Mucosa of descending colon (tissue), 3 donors: ENCODE data around the gene ZCCHC8. TPM values are rescaled to one million over a fixed set of nuclear protein-coding genes. Genes with fewer than 3 reads are reported as not detected.

Source experiments
- ATAC-seq: fragments of 200-7000 bp; cut with Tn5 transposase; one replicate; pipeline ENCODE4 v1.9.1; 2020; ENCODE audit warnings: mild to moderate bottlenecking, moderate library complexity
- DNase-seq, 3 donors: peaks; one replicate each; pipeline ENCODE4 v3.0.0-alpha.2; 2020
- H3K36me3 ChIP-seq: fragments of 200-600 bp; one replicate; pipeline ENCODE4 v1.8.0; 2021; ENCODE audit warnings: low read depth, mild to moderate bottlenecking
- H3K4me1 ChIP-seq: fragments of 200-600 bp; one replicate; pipeline ENCODE4 v1.8.0; 2021; ENCODE audit warnings: low read depth, mild to moderate bottlenecking
- H3K4me3 ChIP-seq: fragments of 200-600 bp; one replicate; pipeline ENCODE4 v1.8.0; 2021; ENCODE audit warnings: mild to moderate bottlenecking
- H3K9me3 ChIP-seq: fragments of 200-600 bp; one replicate; pipeline ENCODE4 v1.8.0; 2021; ENCODE audit warnings: mild to moderate bottlenecking
- CTCF ChIP-seq: fragments of 200-600 bp; IDR thresholded peaks from one replicate; pipeline ENCODE4 v1.8.0; 2022; ENCODE audit warnings: antibody characterized with exemption, mild to moderate bottlenecking
- intact Hi-C, 2 donors: fragments of 100-400 bp; cut with DNase I in 1 of 2; cut with micrococcal nuclease in 1 of 2; formaldehyde crosslinking; loops; one replicate each; pipeline versions ENCODE4 v1.11.0 to v1.11.1; 2022; cut with DNase I, micrococcal nuclease
- total RNA-seq, 3 donors: library from RNA; stranded (reverse); fragmentation: NEBNext Ultra II Directional in 2 of 3; extraction: Animal tissue kit (Norgen Biotek cat#: 25700) in 2 of 3; gene quantifications; one replicate each; pipeline versions ENCODE4 v1.2.1 to v1.2.4, GENCODE V29; 2021 to 2023
- donor health status: DM: no; HTN: no; CAD: no; lungs with moderate emphysema.
- donor health status: DM: no; HTN: no; CAD: no.
- donor health status: DM: no; HTN: yes; CAD: no.

ZCCHC8 gene
- total RNA-seq, 3 donors from 2014 or later, result 19.8 to 24.8 (median 23.1) TPM

GRCh38 chr12:122526683-122527477 is 26.1 kb upstream of the ZCCHC8 start, which contains the start of the genes KNTC1 and RSRC2:
KNTC1 (plus strand) TSS chr12:122527249; CDS start chr12:122530064, 2,815 bp downstream.
RSRC2 (minus strand) TSS chr12:122526936; CDS start chr12:122526853, 83 bp downstream.
- no peaks in the 10 kb centered on the region for H3K9me3 ChIP-seq
- DNase-seq, result peak; percentile 94 to 100 (median 97)
- intact Hi-C loops, result no loop called here
- H3K36me3 ChIP-seq, result peaks cover 4% of the 10 kb centered on the region
- H3K4me3 ChIP-seq, result peak within 1 kb of the TSS; percentile 61
- no peak for TF ChIP-seq CTCF
- ATAC-seq, result peak; percentile 95
- H3K4me1 ChIP-seq, result peaks cover 38% of the 10 kb centered on the region

GRCh38 chr12:122523846-122524718 is 23.4 kb upstream of the ZCCHC8 start:
- Histone ChIP-seq H3K4me3 (no peak overlapping the region), H3K9me3 (no peaks in the 10 kb centered on the region), H3K36me3 (peaks cover 4% of the 10 kb centered on the region), H3K4me1 (peaks cover 38% of the 10 kb centered on the region)
- TF ChIP-seq CTCF, result no peak
- DNase-seq (no peak), ATAC-seq (no peak)
- intact Hi-C loops, result no loop called here

GRCh38 chr12:122523280-122523679 is 22.5 kb upstream of the ZCCHC8 start:
- Histone ChIP-seq H3K9me3 (no peaks in the 10 kb centered on the region), H3K4me3 (no peak overlapping the region), H3K36me3 (peaks cover 9% of the 10 kb centered on the region), H3K4me1 (peaks cover 35% of the 10 kb centered on the region)
- intact Hi-C loops, result no loop called here
- no peak for DNase-seq
- ATAC-seq, result no peak
- no peak for TF ChIP-seq CTCF

GRCh38 chr12:122520676-122521075 is 19.9 kb upstream of the ZCCHC8 start:
- H3K9me3 ChIP-seq, result no peaks in the 10 kb centered on the region
- peaks cover 26% of the 10 kb centered on the region for H3K4me1 ChIP-seq
- intact Hi-C loops, result no loop called here
- no peak for TF ChIP-seq CTCF
- ATAC-seq, result no peak
- no peak for DNase-seq
- no peak overlapping the region for H3K4me3 ChIP-seq
- peaks cover 27% of the 10 kb centered on the region for H3K36me3 ChIP-seq

- H3K4me1 ChIP-seq, result peaks cover 21% of the 10 kb centered on the region
- ATAC-seq (no peak), DNase-seq (no peak)
- no peak overlapping the region for H3K4me3 ChIP-seq
- TF ChIP-seq CTCF, result no peak
- no peaks in the 10 kb centered on the region for H3K9me3 ChIP-seq
- peaks cover 35% of the 10 kb centered on the region for H3K36me3 ChIP-seq
- intact Hi-C loops, result no loop called here
These were observed 18.7 kb upstream of the ZCCHC8 start for GRCh38 chr12:122519418-122519817.
